Erythroblast (primary cell): ENCODE measurements around the gene HDGFL2.

Experiments used
- GATA1 ChIP-seq: IDR thresholded peaks from 2 replicates; pipeline ENCODE4 v1.6.1; 2011; ENCODE audit warnings: low read depth, mild to moderate bottlenecking, control low read depth, low read length, moderate library complexity
- POLR2A ChIP-seq: IDR thresholded peaks from 2 replicates; pipeline ENCODE4 v1.6.1; 2011; ENCODE audit warnings: mild to moderate bottlenecking, low read length

- TF ChIP-seq POLR2A (no peak), GATA1 (no peak)
These were observed 76.1 kb downstream of the HDGFL2 start for GRCh38 chr19:4548238-4548584.
